ENCODE results near the gene ALDH6A1. TPM values are rescaled to one million over a fixed set of nuclear protein-coding genes. Genes with fewer than 3 reads are reported as not detected.

The ALDH6A1 gene
- total RNA-seq, 2 donors from 2014 or later = 20.9 to 28.9 TPM

DNA sequence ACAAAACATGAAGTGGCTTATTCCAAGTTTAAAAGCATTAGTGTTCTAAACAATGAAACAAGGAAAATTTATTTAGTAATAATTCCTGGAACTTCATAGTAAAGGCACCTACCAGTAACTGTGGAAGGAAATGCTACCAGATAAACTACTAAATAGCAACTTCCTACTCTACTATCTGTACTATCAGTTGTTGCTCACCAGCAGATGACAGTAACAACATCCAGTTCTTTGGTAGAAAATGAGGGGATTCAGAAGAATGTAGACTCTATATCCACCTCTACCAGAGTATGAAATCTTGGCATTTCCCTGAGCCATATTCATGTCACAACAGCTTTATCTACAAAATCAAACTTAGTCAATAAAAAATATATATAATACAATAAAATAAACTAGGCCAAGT, 68.3 kb downstream of the ALDH6A1 start:
- no peaks in the 10 kb centered on the region for H3K9me3 Mint-ChIP-seq
- ATAC-seq (no peak), DNase-seq (ENCODE audit: low spot score in 2 of 2) (no peak)
- H3K36me3 Mint-ChIP-seq = peaks cover 0 to 4% of the 10 kb centered on the region in 2 donors
- H3K27ac Mint-ChIP-seq = no peak overlapping the region

DNA sequence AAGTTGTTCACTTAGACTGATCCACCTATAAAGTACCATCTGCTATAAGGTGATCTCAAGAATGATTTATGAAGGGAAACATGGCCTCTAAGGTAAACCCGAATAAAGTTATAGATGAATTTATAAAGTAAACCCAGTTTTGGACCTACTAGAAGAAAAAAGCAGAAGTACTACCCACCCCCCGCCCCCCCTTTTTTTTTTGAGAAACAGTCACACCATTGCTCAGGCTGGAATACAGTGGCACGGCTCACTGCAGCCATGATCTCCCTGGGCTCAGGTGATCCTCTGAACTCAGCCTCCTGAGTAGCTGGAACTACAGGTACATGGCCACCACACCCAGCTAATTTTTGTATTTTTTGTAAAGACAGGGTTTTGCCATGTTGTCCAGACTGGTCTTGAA, 69.1 kb downstream of the ALDH6A1 start:
- DNase-seq (ENCODE audit: low spot score in 2 of 2) (no peak), ATAC-seq (no peak)
- Mint-ChIP-seq H3K36me3 (peaks cover 0 to 4% of the 10 kb centered on the region in 2 donors), H3K27ac (no peak overlapping the region), H3K9me3 (no peaks in the 10 kb centered on the region)

- Mint-ChIP-seq H3K9me3 (no peaks in the 10 kb centered on the region), H3K27ac (no peak overlapping the region), H3K36me3 (peaks cover 0 to 4% of the 10 kb centered on the region in 2 donors)
- DNase-seq (ENCODE audit: low spot score in 2 of 2) = no peak
- no peak for ATAC-seq
These were observed 70.0 kb downstream of the ALDH6A1 start for GRCh38 chr14:74014299-74014698.

DNA sequence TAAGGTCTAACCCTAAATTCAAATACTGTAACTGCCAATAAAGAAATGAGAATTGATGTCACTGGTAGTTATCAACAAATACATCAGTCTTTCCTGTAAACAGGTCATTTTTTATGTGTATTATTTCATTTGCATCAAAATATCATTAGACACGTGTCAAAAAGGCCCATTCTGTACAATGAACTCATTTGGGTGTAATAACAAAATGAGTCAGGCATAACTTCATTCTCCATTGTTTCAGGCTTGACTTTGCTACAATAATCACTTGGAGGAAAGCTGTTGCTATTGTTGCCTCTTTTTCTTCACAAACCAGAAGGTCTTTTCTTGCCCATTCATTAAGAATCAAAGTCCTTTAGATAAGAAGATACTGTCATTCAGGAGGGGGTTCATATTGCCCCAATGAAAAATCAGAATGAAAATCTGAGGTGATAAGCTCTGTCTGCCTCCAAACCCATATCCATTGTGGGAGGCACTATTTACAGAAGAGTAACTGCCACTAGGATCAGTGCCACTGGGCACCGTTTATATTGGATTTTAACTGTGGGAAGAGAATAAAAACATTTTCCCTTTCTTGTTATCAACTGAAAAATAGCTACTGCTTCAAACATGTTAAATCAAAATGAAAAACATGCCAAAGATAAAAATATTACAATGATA, 75.3 kb downstream of the ALDH6A1 start:
- H3K36me3 Mint-ChIP-seq = peaks cover 0 to 4% of the 10 kb centered on the region in 2 donors
- DNase-seq (ENCODE audit: low spot score in 2 of 2) (no peak), ATAC-seq (no peak)
- H3K9me3 Mint-ChIP-seq = no peaks in the 10 kb centered on the region
- H3K27ac Mint-ChIP-seq = no peak overlapping the region

Other genes starting within 250 kb of the ALDH6A1 start
- gene PTGR2, start 232.6 kb downstream of the ALDH6A1 start, total RNA-seq = 1 to 10 TPM; 6.4 to 9.6 TPM
- 10 to 100 TPM; 52.9 to 98.7 TPM for gene ZNF410, start 197.6 kb downstream of the ALDH6A1 start, total RNA-seq
- gene FAM161B, start 134.4 kb downstream of the ALDH6A1 start, total RNA-seq = 1 to 10 TPM; 1.5 to 4.3 TPM
- 10 to 100 TPM; 20.7 to 29.4 TPM for gene COQ6, start 134.2 kb downstream of the ALDH6A1 start, total RNA-seq
- 10 to 100 TPM in 1 of 2 donors, 1 to 10 TPM in 1; 3.1 to 14.4 TPM for gene ENTPD5, start 65.2 kb downstream of the ALDH6A1 start, total RNA-seq
- 1 to 10 TPM in 1 of 2 donors, under 1 TPM in 1; 0.64 to 1.4 TPM for gene BBOF1, start 65.1 kb downstream of the ALDH6A1 start, total RNA-seq
- gene LIN52, start 503 bp upstream of the ALDH6A1 start, total RNA-seq = 10 to 100 TPM; 12.0 to 29.7 TPM
- gene VSX2, start 155.0 kb upstream of the ALDH6A1 start, total RNA-seq = not detected
- 10 to 100 TPM; 40.0 to 48.0 TPM for gene ABCD4, start 218.5 kb upstream of the ALDH6A1 start, total RNA-seq